ENCODE results near the gene UNC13B.

Gene UNC13B

GRCh38 chr9:35340046-35340445, 178.2 kb downstream of the UNC13B start:
- ATAC-seq: no peak

GRCh38 chr9:35341021-35341420, 179.2 kb downstream of the UNC13B start:
- no peak for ATAC-seq

- no peak for ATAC-seq
Measured at GRCh38 chr9:35341585-35341984, 179.8 kb downstream of the UNC13B start.

GRCh38 chr9:35342221-35342958, 180.6 kb downstream of the UNC13B start:
- no peak for ATAC-seq

GRCh38 chr9:35348109-35348508, 186.3 kb downstream of the UNC13B start:
- ATAC-seq: no peak

GRCh38 chr9:35349287-35349990, 187.6 kb downstream of the UNC13B start:
- ATAC-seq: no peak

- no peak for ATAC-seq
Measured at GRCh38 chr9:35350212-35350611, 188.4 kb downstream of the UNC13B start.

GRCh38 chr9:35350827-35351549, 189.2 kb downstream of the UNC13B start:
- no peak for ATAC-seq

- no peak for ATAC-seq
Measured at GRCh38 chr9:35353731-35354365, 192.0 kb downstream of the UNC13B start.

GRCh38 chr9:35355939-35356338, 194.1 kb downstream of the UNC13B start:
- no peak for ATAC-seq

- ATAC-seq: no peak
Measured at GRCh38 chr9:35357116-35357515, 195.3 kb downstream of the UNC13B start.

GRCh38 chr9:35357826-35358225, 196.0 kb downstream of the UNC13B start:
- no peak for ATAC-seq

GRCh38 chr9:35364817-35365585, 203.2 kb downstream of the UNC13B start:
- ATAC-seq: no peak

- ATAC-seq: no peak
Measured at GRCh38 chr9:35366627-35367026, 204.8 kb downstream of the UNC13B start.

GRCh38 chr9:35367451-35367850, 205.6 kb downstream of the UNC13B start:
- no peak for ATAC-seq

GRCh38 chr9:35370241-35370640, 208.4 kb downstream of the UNC13B start:
- no peak for ATAC-seq

- ATAC-seq: no peak
Measured at GRCh38 chr9:35374436-35374835, 212.6 kb downstream of the UNC13B start.

- ATAC-seq: no peak
Measured at GRCh38 chr9:35374910-35375309, 213.1 kb downstream of the UNC13B start.

- ATAC-seq: no peak
Measured at GRCh38 chr9:35380039-35380438, 218.2 kb downstream of the UNC13B start.

- ATAC-seq: no peak
Measured at GRCh38 chr9:35380619-35381018, 218.8 kb downstream of the UNC13B start.

GRCh38 chr9:35385042-35385441, 223.2 kb downstream of the UNC13B start:
- no peak for ATAC-seq

- no peak for ATAC-seq
Measured at GRCh38 chr9:35395076-35395705, 233.4 kb downstream of the UNC13B start.
